Spleen (tissue), 7 donors: Measurements from ENCODE around the gene NOXA1.

Experiments
- CTCF ChIP-seq, 11 experiments: fragments of 200-600 bp in 7 of 11; fragments of 450-650 bp in 4 of 11; sonication (generic) in 4 of 11; IDR thresholded peaks in 8 of 11; conservative IDR thresholded peaks in 3 of 11; 1 replicate in 7 of 11; 2 replicates in 4 of 11; pipeline versions ENCODE4 v1.4.0 to v1.8.0; 2016 to 2021; ENCODE audit warnings: antibody characterized with exemption in 11 of 11, inconsistent platforms in 4 of 11, mild to moderate bottlenecking in 1 of 11
- POLR2A ChIP-seq, 3 donors: fragments of 450-650 bp; IDR thresholded peaks; one replicate each; pipeline ENCODE4 v1.5.1; 2017; ENCODE audit warnings: antibody characterized with exemption in 3 of 3, mild to moderate bottlenecking in 1 of 3
- POLR2AphosphoS5 ChIP-seq, 3 donors: sonication (generic); formaldehyde crosslinking; IDR thresholded peaks; one replicate each; pipeline ENCODE4 v1.5.1; 2017; ENCODE audit warnings: antibody characterized with exemption in 3 of 3
- donor health status: DM: no; HTN: no; CAD: no; lungs with moderate emphysema.
- donor health status: DM: no; HTN: no; CAD: no.
- donor health status: DM: no; HTN: no; CAD: no.

DNA sequence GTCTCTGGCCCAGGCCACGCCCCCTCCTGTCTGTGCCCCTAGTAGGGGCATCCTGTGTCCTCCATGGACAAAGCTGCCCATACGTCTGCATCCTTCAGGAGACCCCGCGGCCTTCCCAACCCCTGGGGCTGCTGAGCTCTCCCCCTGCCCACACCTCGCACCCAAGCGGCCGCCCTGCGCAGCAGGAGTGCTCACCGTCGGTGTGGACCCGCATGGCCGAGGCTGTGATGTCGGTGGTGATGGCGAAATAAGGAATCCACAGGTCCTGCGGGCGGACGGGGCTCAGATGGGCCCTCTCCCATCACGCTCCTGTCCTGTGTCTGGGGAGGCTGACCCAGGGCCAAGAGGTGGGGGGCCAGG is 40.7 kb downstream of the NOXA1 start:
- TF ChIP-seq CTCF (IDR thresholded peaks at IDR 0.05 in 8 of 11, conservative IDR thresholded peaks at IDR 0.05 in 3 of 11) (no peak), POLR2A (IDR thresholded peaks at IDR 0.05) (no peak), POLR2AphosphoS5 (IDR thresholded peaks at IDR 0.05) (no peak)
